GM19238 (cell line): ENCODE results near the gene CGB5.
"Not testable (repeated sequence)": the region's sequence is repeated elsewhere in the genome, so short reads cannot be mapped to it uniquely, and the experiment has no call there.

Experiments
- DNase-seq: peaks from one replicate; pipeline ENCODE4 v3.0.0; 2011; ENCODE audit warnings: low spot score; ENCODE audit not compliant: insufficient read length

The CGB5 gene

GRCh38 chr19:49056902-49057596 lies 13.4 kb downstream of the CGB5 start:
- not testable (repeated sequence) for DNase-seq

GRCh38 chr19:49057636-49058234 lies 14.1 kb downstream of the CGB5 start, which contains the start of gene CGB7:
CGB7 (minus strand) TSS chr19:49057749; CDS start chr19:49055375, 2,374 bp downstream.
- DNase-seq: no peak

GRCh38 chr19:49058562-49058961 lies 14.9 kb downstream of the CGB5 start:
- DNase-seq: no peak

- DNase-seq: no peak
These were observed 15.4 kb downstream of the CGB5 start for GRCh38 chr19:49059053-49059452.

- no peak for DNase-seq
These were observed 17.4 kb downstream of the CGB5 start for GRCh38 chr19:49061000-49061399.

GRCh38 chr19:49061445-49061844 lies 17.8 kb downstream of the CGB5 start:
- no peak for DNase-seq

GRCh38 chr19:49064029-49064629 lies 20.5 kb downstream of the CGB5 start:
- no peak for DNase-seq

- DNase-seq: no peak
These were observed 21.3 kb downstream of the CGB5 start, which contains the start of gene NTF4 for GRCh38 chr19:49064768-49065611. NTF4 (minus strand) TSS chr19:49064818; CDS start chr19:49061997, 2,821 bp downstream.

GRCh38 chr19:49065905-49066512 lies 22.4 kb downstream of the CGB5 start:
- DNase-seq: no peak

GRCh38 chr19:49067554-49067953 lies 23.9 kb downstream of the CGB5 start:
- DNase-seq: no peak

GRCh38 chr19:49069026-49069425 lies 25.4 kb downstream of the CGB5 start:
- DNase-seq: no peak

- no peak for DNase-seq
These were observed 26.8 kb downstream of the CGB5 start for GRCh38 chr19:49070416-49070815.

- DNase-seq: no peak
These were observed 28.4 kb downstream of the CGB5 start for GRCh38 chr19:49071860-49072547.

- DNase-seq: no peak
These were observed 30.1 kb downstream of the CGB5 start for GRCh38 chr19:49073514-49074378.

- not testable (repeated sequence) for DNase-seq
These were observed 31.2 kb downstream of the CGB5 start for GRCh38 chr19:49074869-49075268.

- DNase-seq: no peak
These were observed 36.7 kb downstream of the CGB5 start for GRCh38 chr19:49080392-49080791.

GRCh38 chr19:49081273-49081672 lies 37.6 kb downstream of the CGB5 start:
- DNase-seq: no peak

GRCh38 chr19:49084206-49085019 lies 40.8 kb downstream of the CGB5 start:
- no peak for DNase-seq
